ENCODE results near the gene POTEI. TPM values are rescaled to one million over a fixed set of nuclear protein-coding genes. Genes with fewer than 3 reads are reported as not detected.
"Not testable (repeated sequence)": the region's sequence is repeated elsewhere in the genome, so short reads cannot be mapped to it uniquely, and the experiment has no call there.

The POTEI gene
- total RNA-seq, 1 donor from 2014 or later = 0.07 TPM

DNA sequence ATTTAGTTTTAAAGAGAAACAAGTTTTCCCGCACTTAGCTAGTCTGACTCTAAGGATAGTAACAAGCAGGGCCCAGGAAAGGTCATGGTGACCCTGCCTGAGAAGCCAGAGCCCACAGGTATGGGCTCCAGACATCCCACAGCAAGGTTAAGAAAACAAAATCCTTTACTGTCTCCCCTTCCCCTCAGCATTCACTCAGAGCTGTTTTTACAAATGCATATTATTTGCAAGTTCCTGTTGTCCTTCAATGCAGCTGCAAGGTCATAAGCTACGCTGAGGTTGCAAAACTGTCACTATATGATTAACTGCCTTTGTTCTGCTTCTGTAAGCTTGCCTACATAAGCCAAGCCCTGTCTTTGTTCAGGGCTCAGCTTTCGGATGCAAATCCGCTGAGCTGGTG is 18.1 kb downstream of the POTEI start:
- DNase-seq (ENCODE audit: low read depth, low spot score) = not testable (repeated sequence)

DNA sequence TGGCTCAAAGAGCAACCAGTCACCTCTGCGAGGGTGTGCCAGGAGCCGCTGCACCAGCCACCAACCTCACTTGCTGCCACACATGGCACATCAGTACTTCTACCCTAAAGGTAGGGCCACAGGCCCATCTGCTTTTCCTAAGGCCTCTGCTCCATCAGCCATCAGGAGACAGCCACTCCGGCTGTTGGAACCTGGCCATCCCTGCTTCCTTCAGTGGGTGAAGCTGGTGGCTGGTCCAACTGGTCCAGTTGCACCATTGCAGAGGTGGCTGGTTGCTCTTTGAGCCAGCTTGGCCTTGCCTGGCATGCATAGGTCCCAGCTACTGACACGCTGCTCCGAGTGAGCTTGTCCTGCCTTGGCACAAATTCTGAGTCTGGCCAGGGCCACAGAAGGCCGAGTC is 53.7 kb downstream of the POTEI start:
- not testable (repeated sequence) for DNase-seq (ENCODE audit: low read depth, low spot score)

DNA sequence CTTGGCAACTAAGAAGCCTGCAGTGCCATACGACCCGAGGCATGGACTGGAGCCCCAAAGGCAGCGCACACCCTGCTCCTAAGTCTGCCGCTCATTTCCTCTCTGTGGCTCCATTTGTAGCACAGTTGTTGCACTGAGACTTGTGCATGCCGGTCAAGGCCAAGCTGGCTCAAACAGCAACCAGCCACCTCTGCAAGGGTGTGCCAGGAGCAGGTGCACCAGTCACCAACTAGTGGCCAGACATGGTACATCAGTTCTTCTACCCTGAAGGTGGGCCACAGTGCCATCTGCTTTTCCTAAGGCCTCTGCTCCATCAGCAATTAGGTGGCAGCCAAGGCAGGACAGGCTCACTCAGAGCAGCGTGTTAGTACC is 54.4 kb downstream of the POTEI start:
- not testable (repeated sequence) for DNase-seq (ENCODE audit: low read depth, low spot score)

DNA sequence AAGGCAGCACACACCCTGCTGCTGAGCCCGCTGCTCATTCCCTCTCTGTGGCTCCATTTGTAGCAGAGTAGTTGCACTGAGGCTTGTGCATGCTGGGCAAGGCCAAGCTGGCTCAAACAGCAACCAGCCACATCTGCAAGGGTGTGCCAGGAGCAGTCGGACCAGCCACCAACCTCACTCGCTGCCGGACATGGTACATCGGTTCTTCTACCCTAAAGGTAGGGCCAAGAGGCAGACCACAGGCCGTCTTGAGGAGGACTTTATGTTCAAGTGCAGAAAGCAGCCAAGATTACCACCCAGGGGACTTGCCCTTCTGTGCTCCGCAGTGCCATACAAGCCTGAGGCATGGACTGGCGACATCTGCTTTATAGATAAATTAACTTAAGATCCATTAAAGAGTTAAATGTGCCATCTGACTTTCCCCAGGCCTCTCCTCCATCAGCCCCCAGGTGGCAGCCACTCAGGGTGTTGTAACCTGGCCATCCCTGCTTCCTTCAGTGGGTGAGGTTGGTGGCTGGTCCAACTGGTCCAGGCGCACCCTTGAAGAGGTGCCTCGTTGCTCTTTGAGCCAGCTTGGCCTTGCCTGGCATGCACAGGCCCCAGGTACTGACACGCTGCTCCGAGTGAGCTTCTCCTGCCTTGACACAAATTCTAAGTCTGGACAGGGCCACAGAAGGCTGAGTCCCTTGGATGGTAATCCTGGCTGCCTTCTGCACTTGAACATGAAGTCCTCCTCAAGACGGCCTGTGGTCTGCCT is 55.0 kb downstream of the POTEI start:
- DNase-seq (ENCODE audit: low read depth, low spot score) = not testable (repeated sequence)

DNA sequence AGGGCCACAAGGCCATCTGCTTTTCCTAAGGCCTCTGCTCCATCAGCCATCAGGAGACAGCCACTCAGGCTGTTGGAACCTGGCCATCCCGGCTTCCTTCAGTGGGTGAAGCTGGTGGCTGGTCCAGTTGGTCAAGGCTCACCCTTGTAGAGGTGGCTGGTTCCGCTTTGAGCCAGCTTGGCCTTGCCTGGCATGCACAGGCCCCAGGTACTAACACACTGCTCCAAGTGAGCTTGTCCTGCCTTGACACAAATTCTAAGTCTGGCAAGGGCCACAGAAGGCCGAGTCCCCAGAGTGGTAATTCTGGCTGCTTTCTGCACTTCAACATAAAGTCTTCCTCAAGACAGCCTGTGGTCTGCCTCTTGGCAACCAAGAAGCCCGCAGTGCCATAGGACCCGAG is 56.2 kb downstream of the POTEI start:
- not testable (repeated sequence) for DNase-seq (ENCODE audit: low read depth, low spot score)

DNA sequence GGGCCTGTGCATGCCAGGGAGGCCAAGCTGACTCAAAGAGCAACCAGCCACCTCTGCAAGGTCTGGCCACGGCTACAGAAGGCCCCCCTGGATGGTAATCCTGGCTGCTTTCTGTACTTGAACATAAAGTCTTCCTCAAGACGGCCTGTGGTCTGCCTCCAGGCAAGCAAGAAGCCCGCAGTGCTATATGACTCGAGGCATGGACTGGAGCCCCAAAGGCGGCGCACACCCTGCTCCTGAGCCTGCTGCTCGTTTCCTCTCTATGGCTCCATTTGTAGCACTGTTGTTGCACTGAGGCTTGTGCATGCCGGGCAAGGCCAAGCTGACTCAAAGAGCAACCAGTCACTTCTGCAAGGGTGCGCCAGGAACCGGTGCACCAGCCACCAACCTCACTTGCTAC is 57.3 kb downstream of the POTEI start:
- not testable (repeated sequence) for DNase-seq (ENCODE audit: low read depth, low spot score)

DNA sequence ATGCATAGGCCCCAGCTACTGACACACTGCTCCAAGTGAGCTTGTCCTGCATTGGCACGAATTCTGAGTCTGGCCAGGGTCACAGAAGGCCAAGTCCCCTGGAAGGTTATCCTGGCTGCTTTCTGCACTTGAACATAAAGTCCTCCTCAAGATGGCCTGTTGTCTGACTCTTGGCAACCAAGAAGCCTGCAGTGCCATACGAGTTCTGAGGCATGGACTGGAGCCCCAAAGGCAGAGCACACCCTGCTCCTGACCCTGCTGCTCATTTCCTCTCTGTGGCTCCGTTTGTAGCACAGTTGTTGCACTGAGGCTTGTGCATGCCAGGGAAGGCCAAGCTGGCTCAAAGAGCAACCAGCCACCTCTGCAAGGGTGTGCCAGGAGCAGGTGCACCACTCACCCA is 57.9 kb downstream of the POTEI start:
- DNase-seq (ENCODE audit: low read depth, low spot score) = not testable (repeated sequence)

DNA sequence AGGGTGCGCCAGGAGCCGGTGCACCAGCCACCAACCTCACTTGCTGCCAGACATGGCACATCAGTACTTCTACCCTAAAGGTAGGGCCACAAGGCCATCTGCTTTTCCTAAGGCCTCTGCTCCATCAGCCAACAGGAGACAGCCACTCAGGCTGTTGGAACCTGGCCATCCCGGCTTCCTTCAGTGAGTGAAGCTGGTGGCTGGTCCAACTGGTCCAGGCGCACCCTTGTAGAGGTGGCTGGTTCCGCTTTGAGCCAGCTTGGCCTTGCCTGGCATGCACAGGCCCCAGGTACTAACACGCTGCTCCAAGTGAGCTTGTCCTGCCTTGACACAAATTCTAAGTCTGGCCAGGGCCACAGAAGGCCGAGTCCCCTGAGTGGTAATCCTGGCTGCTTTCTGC is 58.8 kb downstream of the POTEI start:
- not testable (repeated sequence) for DNase-seq (ENCODE audit: low read depth, low spot score)

DNA sequence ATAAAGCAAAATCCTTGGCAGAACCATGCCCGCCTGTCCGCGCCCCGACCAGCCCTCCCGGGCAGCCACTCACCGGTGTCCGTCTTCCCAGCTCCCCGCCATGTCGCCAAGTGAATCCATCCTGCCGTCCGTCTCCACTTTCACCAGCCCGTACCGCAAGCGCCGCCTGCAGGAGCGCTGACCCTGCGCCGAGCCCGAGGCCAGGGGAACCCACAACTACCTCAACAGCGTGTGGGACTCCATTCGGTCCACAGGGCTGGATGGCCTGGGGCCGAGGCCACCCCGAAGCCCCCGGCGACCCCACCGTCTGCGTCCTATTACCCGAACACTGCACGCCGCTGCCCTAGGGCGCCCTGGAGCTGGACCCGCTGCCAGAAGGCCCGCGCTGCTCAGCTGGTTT is 81.5 kb downstream of the POTEI start:
- not testable (repeated sequence) for DNase-seq (ENCODE audit: low read depth, low spot score)

DNA sequence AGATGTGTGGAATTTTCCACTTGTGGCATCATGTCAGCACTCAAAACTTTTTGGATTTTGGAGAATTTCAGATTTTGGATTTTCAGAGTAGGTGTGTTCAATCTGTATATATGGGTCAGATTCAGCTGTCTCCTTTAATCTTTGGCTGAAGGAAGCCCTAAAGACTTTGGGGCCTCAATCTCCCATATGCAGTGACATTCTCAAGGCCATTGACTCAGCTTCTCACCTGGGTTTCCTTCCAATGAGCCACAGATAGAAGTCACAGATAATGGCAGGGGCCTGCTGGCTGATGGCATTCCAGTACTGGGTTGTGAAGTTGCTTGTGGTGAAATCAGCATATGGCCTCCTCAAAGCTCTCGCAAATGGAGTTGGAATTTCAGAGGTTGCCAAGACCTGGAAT is 90.3 kb downstream of the POTEI start:
- DNase-seq (ENCODE audit: low read depth, low spot score) = not testable (repeated sequence)

DNA sequence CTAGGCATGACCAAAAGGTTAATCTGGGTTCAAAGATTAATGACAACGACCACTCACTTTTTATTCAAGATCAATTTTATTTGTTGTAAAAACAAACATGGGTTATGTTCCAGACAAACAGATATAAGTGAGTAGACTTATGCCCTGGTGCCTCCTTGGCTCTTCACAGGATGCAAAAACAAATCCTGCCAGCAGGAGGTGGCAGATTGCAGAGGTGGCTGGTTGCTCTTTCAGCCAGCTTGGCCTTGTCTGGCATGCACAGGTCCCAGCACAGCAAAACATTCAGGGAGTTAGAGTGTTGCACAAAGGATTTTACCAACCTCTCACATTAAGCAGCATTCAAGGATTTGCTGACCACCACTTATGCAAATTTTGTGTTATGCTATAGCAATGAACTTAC is 92.4 kb downstream of the POTEI start:
- DNase-seq (ENCODE audit: low read depth, low spot score) = not testable (repeated sequence)

Other genes starting within 250 kb of the POTEI start
- 127 and 144 TPM in 2 replicates for gene IMP4, start 166.4 kb downstream of the POTEI start, total RNA-seq
- gene PTPN18, start 153.3 kb downstream of the POTEI start, total RNA-seq = 15.1 and 21.6 TPM in 2 replicates
- not detected in 2 replicates for gene CFC1B, start 11.9 kb upstream of the POTEI start, total RNA-seq
- not detected in 2 replicates for gene CFC1, start 90.2 kb upstream of the POTEI start, total RNA-seq
- gene POTEJ, start 102.1 kb upstream of the POTEI start, total RNA-seq = 0.04 and 0.07 TPM in 2 replicates
- not detected in 2 replicates for gene GPR148, start 219.7 kb upstream of the POTEI start, total RNA-seq
- not detected in 2 replicates for gene AMER3, start 246.2 kb upstream of the POTEI start, total RNA-seq

Measured in pulmonary artery endothelial cell (primary cell).